HG02840 (cell line): ENCODE results near the gene PMPCB.
A peak's percentile ranks its signal among the peaks of the same experiment; 100 is the strongest.
"Not testable (repeated sequence)": the region's sequence is repeated elsewhere in the genome, so short reads cannot be mapped to it uniquely, and the experiment has no call there.

Experiments
- ATAC-seq: cut with Tn5 transposase; IDR thresholded peaks from one replicate; pipeline ENCODE4 v1.9.1; 2021; ENCODE audit warnings: mild to moderate bottlenecking, moderate library complexity, moderate number of reproducible peaks; ENCODE audit not compliant: unreplicated experiment, low FRiP score

PMPCB gene

DNA sequence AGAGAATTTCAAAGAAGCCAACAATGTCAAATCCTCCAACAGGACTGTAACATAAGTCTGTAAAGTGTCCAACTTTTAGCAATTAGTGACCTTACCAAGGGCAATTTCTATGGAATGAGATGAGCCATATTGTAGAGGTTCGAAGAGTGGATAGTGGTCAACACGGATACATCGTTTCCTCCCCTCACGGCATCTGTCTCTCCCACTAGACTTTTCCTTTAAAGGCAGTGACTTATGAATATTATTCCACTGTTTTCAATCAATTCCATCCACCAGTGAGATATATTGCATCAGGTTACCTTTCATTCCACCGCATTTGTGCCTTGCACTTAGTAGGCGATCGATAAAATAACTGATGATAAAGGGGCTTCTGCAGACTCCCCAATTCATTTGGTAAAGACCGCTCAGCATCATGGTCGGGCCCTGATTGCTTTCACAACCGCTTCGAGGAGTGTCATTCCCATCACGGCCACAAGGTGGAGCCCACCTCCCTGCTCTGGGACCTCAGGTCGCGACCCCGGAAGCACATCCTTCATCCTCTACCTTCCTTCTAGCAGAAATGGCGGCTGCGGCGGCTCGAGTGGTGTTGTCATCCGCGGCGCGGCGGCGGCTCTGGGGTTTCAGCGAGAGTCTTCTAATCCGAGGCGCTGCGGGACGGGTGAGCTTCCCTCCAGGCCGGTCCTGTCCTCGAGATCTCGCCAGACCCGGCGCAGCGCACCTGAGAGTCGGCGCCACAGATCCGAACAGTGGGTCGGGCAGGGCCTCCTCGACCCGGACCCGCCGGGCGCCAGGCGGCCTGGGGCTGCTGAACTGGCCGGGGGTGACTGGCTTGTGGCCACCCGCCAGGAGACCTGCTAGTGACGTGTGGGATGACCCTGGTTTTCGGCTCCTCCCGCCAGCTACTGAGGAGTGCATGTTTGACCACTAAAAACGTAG, at the start of gene PMPCB:
PMPCB (plus strand) TSS at position 535 of the 936 bp plus-strand sequence; CDS start at position 560, 25 bp downstream.
- ATAC-seq: peak; percentile 90

- not testable (repeated sequence) for ATAC-seq
Observed at GRCh38 chr7:103253699-103254506, 43.3 kb upstream of the PMPCB start.

- ATAC-seq: not testable (repeated sequence)
Observed at GRCh38 chr7:103264054-103264453, 33.2 kb upstream of the PMPCB start.

GRCh38 chr7:103266229-103266628, 31.0 kb upstream of the PMPCB start:
- ATAC-seq: not testable (repeated sequence)

DNA sequence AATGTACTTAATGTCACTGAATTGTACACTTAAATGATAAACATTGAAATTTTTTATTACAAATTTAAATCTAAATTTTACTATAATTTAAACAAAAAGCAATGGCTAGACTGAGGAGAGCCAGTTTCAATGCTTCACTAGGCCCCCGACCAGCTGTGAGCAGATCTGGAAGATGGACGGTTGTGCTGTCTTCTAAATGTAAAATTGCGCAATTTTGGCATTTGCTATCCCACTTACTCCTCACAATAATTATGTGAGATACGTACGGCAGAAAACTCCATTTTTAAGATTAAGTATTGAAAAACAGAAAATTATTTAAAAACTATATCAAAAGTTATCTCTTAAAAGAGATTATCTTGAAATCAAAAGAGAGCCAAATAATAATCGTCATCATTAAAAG, 23.9 kb upstream of the PMPCB start:
- not testable (repeated sequence) for ATAC-seq

GRCh38 chr7:103274867-103275266, 22.4 kb upstream of the PMPCB start:
- not testable (repeated sequence) for ATAC-seq

- ATAC-seq: not testable (repeated sequence)
Observed at GRCh38 chr7:103278195-103278594, 19.0 kb upstream of the PMPCB start.

GRCh38 chr7:103279636-103279962, 17.6 kb upstream of the PMPCB start:
- ATAC-seq: peak; percentile 36

GRCh38 chr7:103279963-103280802, 17.1 kb upstream of the PMPCB start:
- ATAC-seq: peak; percentile 94

GRCh38 chr7:103280803-103281155, 16.5 kb upstream of the PMPCB start:
- not testable (repeated sequence) for ATAC-seq

GRCh38 chr7:103282802-103283427, 14.3 kb upstream of the PMPCB start:
- not testable (repeated sequence) for ATAC-seq

DNA sequence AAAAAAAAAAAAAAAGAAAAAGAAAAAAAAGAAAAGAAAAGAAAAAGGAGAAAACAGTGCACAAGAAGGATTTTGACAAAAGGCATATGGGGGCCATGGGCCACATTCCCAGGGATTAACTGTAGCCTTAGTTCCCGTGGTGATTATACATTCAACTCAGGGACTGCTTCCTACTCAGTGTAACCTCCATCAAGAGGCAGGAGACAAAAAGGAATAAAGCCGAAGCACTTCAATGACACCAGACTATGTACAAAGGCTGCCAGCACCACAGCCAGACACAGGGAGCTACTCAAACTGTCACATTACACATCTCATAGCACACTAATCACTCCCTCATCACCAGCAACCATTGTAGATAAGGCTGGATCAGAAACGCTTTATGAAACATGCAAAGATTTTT, 5.1 kb upstream of the PMPCB start:
- no peak for ATAC-seq

GRCh38 chr7:103293526-103293925, 3.7 kb upstream of the PMPCB start:
- no peak for ATAC-seq

- peak; percentile 25 for ATAC-seq
Observed at GRCh38 chr7:103297837-103298179, 573 bp downstream of the PMPCB start.

GRCh38 chr7:103299660-103300059, 2.4 kb downstream of the PMPCB start:
- ATAC-seq: no peak

- no peak for ATAC-seq
Observed at GRCh38 chr7:103301441-103301840, 4.2 kb downstream of the PMPCB start.

- ATAC-seq: no peak
Observed at GRCh38 chr7:103307503-103308231, 10.4 kb downstream of the PMPCB start.

GRCh38 chr7:103314852-103315251, 17.6 kb downstream of the PMPCB start:
- no peak for ATAC-seq

GRCh38 chr7:103316380-103316941, 19.2 kb downstream of the PMPCB start:
- ATAC-seq: no peak
